Uterus (tissue), 2 donors: ENCODE results near the gene EML5.

Source experiments
- CTCF ChIP-seq, 4 experiments: fragments of 200-600 bp in 2 of 4; fragments of 450-650 bp in 2 of 4; sonication (generic) in 2 of 4; IDR thresholded peaks; one replicate each; pipeline ENCODE4 v1.5.1; 2016 to 2019; ENCODE audit warnings: antibody characterized with exemption in 4 of 4, mild to moderate bottlenecking in 2 of 4, moderate library complexity in 1 of 4
- POLR2A ChIP-seq, 2 donors: fragments of 450-650 bp; IDR thresholded peaks; one replicate each; pipeline ENCODE4 v1.6.1; 2016; ENCODE audit warnings: antibody characterized with exemption in 2 of 2, mild to moderate bottlenecking in 1 of 2, moderate library complexity in 1 of 2

GRCh38 chr14:88770736-88771135 lies 22.0 kb downstream of the EML5 start:
- TF ChIP-seq POLR2A (IDR thresholded peaks at IDR 0.05), result no peak
- no peak for TF ChIP-seq CTCF (IDR thresholded peaks at IDR 0.05)
